ENCODE data around the gene GP1BA.
"Not testable (repeated sequence)": the region's sequence is repeated elsewhere in the genome, so short reads cannot be mapped to it uniquely, and the experiment has no call there.

The GP1BA gene

GRCh38 chr17:4901648-4902344 is 30.3 kb upstream of the GP1BA start:
- DNase-seq (ENCODE audit: low read depth) = no peak

GRCh38 chr17:4902540-4902939 is 29.5 kb upstream of the GP1BA start:
- DNase-seq (ENCODE audit: low read depth) = no peak

GRCh38 chr17:4903051-4903818 is 28.8 kb upstream of the GP1BA start, which contains the start of gene CHRNE:
CHRNE (minus strand) TSS chr17:4903098; CDS start chr17:4903063, 35 bp downstream.
- DNase-seq (ENCODE audit: low read depth) = peak; percentile 80

GRCh38 chr17:4906642-4907041 is 25.4 kb upstream of the GP1BA start:
- not testable (repeated sequence) for DNase-seq (ENCODE audit: low read depth)

- DNase-seq (ENCODE audit: low read depth) = no peak
Observed at GRCh38 chr17:4908301-4908700, 23.8 kb upstream of the GP1BA start.

- DNase-seq (ENCODE audit: low read depth) = peak; percentile 96
Observed at GRCh38 chr17:4908711-4909496, 23.2 kb upstream of the GP1BA start.

DNA sequence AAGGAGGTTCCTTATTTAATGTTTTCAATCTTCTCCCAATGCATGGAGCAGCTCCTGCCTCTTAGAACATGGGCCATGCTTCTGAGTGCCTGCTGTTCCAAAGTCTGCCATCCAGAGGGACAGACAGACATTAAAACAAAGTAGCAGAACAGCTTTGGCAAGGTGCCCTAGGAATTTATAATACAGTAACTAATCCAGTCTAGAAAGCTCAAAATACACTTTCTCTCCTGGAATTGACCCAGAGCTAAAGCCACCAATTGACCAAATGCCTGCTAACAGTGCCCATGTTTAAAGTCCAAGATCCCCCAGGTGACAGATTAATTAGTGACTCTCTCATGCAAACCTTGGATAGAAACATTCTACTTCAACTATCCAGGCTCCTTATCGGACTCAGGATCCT is 18.1 kb upstream of the GP1BA start:
- DNase-seq (ENCODE audit: low read depth) = no peak

DNA sequence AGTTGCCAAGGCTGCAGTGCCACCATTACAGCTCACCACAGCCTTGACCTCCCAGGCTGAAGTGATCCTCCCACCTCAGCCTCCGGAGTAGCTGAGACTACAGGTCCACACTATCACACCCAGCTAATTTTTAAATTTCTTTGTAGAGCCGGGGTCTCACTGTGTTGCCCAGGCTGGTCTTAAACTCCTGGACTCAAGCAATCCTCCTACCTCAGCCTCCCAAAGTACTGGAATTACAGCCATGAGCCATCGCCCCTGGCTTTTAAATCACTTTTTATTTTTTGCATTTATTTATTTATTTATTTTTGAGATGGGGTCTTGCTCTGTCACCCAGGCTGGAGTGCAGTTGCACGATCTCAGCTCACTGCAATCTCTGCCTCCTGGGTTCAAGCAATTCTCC is 17.5 kb upstream of the GP1BA start:
- not testable (repeated sequence) for DNase-seq (ENCODE audit: low read depth)

GRCh38 chr17:4919511-4920047 is 12.5 kb upstream of the GP1BA start:
- no peak for DNase-seq (ENCODE audit: low read depth)

- peak; percentile 86 for DNase-seq (ENCODE audit: low read depth)
Observed at GRCh38 chr17:4920351-4921048, 11.6 kb upstream of the GP1BA start.

DNA sequence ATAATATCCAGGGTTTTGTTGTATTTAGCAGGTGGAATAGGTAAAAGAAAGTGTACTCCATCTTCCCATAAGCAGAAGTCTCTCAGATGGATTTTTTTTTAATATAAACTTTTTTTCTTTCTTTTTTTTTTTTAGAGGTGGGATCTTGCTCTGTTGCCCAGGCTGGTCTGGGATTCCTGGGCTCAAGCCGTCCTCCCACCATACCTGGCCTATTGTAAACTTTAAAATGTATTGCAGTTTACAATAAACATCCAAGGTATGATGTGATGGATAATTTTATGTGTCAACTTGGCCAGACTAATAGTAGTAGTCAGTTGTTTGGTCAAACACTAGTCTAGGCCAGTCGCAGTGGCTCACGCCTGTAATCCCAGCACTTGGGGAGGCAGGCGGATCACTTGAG is 10.8 kb upstream of the GP1BA start:
- DNase-seq (ENCODE audit: low read depth) = no peak

DNA sequence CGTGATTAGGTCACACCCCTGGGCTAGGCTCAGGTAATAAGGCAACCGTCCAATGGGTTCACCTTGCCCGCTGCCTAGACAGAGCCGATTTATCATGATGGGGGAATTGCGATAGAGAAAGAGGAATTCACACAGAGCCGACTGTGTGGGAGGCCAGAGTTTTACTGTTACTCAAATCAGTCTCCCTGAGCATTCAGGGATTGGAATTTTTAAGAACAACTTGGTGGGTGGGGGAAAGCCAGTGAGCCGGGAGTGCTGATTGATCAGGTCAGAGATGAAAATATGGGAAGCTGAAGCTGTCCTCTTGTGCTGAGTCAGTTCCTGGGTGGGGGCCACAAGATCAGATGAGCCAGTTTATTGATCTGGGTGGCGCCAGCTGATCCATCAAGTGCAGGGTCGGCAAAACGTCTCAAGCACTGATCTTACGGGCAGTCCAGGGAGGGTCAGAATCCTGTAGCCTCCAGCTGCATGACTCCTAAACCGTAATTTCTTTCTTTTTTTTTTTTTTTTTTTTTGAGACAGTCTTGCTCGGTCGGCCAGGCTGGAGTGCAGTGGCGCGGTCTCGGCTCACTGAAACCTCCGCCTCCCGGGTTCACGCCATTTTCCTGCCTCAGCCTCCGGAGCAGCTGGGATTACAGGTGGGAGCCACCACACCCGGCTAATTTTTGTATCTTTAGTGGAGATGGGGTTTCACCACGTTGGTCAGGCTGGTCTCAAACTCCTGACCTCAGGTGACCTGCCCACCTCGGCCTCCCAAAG is 5.3 kb upstream of the GP1BA start:
- DNase-seq (ENCODE audit: low read depth) = not testable (repeated sequence)

DNA sequence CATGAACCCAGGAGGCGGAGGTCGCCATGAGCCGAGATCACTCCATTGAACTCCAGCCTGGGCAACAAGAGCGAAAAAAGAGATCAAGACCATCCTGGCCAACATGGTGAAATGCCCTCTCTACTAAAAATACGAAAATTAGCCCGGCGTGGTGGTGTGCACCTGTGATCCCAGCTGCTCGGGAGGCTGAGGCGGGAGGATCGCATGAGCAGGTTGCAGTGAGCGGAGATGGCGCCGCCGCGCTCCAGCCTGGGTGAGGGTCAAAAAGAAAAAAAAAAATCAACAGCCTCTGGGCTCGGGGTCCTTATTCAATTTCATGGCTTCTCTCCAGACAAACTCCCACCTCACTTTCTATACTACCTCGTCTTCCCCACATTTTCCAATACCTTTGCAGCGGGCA is 3.2 kb upstream of the GP1BA start:
- DNase-seq (ENCODE audit: low read depth) = no peak

GRCh38 chr17:4932756-4933155 is 679 bp downstream of the GP1BA start:
- DNase-seq (ENCODE audit: low read depth) = no peak

DNA sequence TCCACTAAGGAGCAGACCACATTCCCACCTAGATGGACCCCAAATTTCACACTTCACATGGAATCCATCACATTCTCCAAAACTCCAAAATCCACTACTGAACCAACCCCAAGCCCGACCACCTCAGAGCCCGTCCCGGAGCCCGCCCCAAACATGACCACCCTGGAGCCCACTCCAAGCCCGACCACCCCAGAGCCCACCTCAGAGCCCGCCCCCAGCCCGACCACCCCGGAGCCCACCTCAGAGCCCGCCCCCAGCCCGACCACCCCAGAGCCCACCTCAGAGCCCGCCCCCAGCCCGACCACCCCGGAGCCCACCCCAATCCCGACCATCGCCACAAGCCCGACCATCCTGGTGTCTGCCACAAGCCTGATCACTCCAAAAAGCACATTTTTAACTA is 1.6 kb downstream of the GP1BA start:
- DNase-seq (ENCODE audit: low read depth) = no peak

DNA sequence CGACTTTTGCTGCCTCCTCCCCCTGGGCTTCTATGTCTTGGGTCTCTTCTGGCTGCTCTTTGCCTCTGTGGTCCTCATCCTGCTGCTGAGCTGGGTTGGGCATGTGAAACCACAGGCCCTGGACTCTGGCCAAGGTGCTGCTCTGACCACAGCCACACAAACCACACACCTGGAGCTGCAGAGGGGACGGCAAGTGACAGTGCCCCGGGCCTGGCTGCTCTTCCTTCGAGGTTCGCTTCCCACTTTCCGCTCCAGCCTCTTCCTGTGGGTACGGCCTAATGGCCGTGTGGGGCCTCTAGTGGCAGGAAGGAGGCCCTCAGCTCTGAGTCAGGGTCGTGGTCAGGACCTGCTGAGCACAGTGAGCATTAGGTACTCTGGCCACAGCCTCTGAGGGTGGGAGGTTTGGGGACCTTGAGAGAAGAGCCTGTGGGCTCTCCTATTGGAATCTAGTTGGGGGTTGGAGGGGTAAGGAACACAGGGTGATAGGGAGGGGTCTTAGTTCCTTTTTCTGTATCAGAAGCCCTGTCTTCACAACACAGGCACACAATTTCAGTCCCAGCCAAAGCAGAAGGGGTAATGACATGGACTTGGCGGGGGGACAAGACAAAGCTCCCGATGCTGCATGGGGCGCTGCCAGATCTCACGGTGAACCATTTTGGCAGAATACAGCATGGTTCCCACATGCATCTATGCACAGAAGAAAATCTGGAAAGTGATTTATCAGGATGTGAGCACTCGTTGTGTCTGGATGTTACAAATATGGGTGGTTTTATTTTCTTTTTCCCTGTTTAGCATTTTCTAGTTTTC is 2.3 kb downstream of the GP1BA start:
- DNase-seq (ENCODE audit: low read depth) = peak; percentile 59

- no peak for DNase-seq (ENCODE audit: low read depth)
Observed at GRCh38 chr17:4935650-4936049, 3.6 kb downstream of the GP1BA start.

- no peak for DNase-seq (ENCODE audit: low read depth)
Observed at GRCh38 chr17:4936436-4936835, 4.4 kb downstream of the GP1BA start.

- DNase-seq (ENCODE audit: low read depth) = no peak
Observed at GRCh38 chr17:4937553-4937952, 5.5 kb downstream of the GP1BA start.

- DNase-seq (ENCODE audit: low read depth) = no peak
Observed at GRCh38 chr17:4938069-4938491, 6.0 kb downstream of the GP1BA start.

All from amniotic epithelial cell (primary cell).